HEK293 (cell line): ENCODE data around the gene AIPL1.
"Not testable (repeated sequence)": the region's sequence is repeated elsewhere in the genome, so short reads cannot be mapped to it uniquely, and the experiment has no call there.

Experiments
- MYNN ChIP-seq: fragments of 450-650 bp; formaldehyde crosslinking; IDR thresholded peaks from 2 replicates; pipeline ENCODE4 v1.5.1; 2016; ENCODE audit warnings: missing biosample characterization, missing genetic modification characterization, borderline replicate concordance
- SCRT2 ChIP-seq: fragments of 450-650 bp; formaldehyde crosslinking; IDR thresholded peaks from 2 replicates; pipeline ENCODE4 v1.5.1; 2016; ENCODE audit warnings: missing biosample characterization, missing genetic modification characterization
- ZIC2 ChIP-seq: fragments of 450-650 bp; formaldehyde crosslinking; IDR thresholded peaks from 2 replicates; pipeline ENCODE4 v1.5.1; 2016; ENCODE audit warnings: missing biosample characterization, missing genetic modification characterization
- ZNF16 ChIP-seq: fragments of 450-650 bp; formaldehyde crosslinking; IDR thresholded peaks from 2 replicates; pipeline ENCODE4 v1.5.1; 2016; ENCODE audit warnings: low read depth, missing biosample characterization, missing genetic modification characterization
- ZNF777 ChIP-seq: fragments of 450-650 bp; formaldehyde crosslinking; IDR thresholded peaks from 2 replicates; pipeline ENCODE4 v1.5.1; 2017; ENCODE audit warnings: missing biosample characterization, missing genetic modification characterization, borderline replicate concordance
- TF ChIP-seq, protein P1 (sequence below): fragments of 450-650 bp; formaldehyde crosslinking; IDR thresholded peaks from 2 replicates; pipeline ENCODE4 v1.5.1; 2016; ENCODE audit warnings: missing biosample characterization, missing genetic modification characterization
- TF ChIP-seq, protein P2 (sequence below): fragments of 450-650 bp; formaldehyde crosslinking; IDR thresholded peaks from 2 replicates; pipeline ENCODE4 v1.5.1; 2016; ENCODE audit warnings: missing biosample characterization, missing genetic modification characterization
- TF ChIP-seq, protein P3 (sequence below): fragments of 450-650 bp; formaldehyde crosslinking; IDR thresholded peaks from 2 replicates; pipeline ENCODE4 v1.5.1; 2016; ENCODE audit warnings: missing biosample characterization, missing genetic modification characterization

DNA sequence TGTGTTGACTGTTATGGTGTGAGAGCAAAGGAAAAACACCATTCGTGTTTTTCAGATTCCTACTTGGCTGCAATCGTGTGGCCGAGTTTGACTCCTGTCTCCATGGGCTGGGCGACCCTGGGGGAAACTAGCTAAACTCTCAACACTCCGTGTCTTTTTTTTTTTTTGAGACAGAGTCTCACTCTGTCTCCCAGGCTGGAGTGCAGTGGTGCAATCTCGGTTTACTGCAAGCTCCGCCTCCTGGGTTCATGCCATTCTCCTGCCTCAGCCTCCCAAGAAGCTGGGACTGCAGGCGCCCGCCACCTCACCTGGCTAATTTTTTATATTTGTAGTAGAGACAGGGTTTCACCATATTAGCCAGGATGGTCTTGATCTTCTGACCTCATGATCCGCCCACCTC, 47.9 kb upstream of the AIPL1 start:
- not testable (repeated sequence) for TF ChIP-seq SCRT2 (tag by site-specific recombination); ZNF16 (tag by site-specific recombination); MYNN; ZIC2 (tag by site-specific recombination); ZNF777 (tag by site-specific recombination)
- TF ChIP-seq, protein P1, sequence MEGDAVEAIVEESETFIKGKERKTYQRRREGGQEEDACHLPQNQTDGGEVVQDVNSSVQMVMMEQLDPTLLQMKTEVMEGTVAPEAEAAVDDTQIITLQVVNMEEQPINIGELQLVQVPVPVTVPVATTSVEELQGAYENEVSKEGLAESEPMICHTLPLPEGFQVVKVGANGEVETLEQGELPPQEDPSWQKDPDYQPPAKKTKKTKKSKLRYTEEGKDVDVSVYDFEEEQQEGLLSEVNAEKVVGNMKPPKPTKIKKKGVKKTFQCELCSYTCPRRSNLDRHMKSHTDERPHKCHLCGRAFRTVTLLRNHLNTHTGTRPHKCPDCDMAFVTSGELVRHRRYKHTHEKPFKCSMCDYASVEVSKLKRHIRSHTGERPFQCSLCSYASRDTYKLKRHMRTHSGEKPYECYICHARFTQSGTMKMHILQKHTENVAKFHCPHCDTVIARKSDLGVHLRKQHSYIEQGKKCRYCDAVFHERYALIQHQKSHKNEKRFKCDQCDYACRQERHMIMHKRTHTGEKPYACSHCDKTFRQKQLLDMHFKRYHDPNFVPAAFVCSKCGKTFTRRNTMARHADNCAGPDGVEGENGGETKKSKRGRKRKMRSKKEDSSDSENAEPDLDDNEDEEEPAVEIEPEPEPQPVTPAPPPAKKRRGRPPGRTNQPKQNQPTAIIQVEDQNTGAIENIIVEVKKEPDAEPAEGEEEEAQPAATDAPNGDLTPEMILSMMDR (tag by site-specific recombination), result not testable (repeated sequence)
- TF ChIP-seq, protein P2, sequence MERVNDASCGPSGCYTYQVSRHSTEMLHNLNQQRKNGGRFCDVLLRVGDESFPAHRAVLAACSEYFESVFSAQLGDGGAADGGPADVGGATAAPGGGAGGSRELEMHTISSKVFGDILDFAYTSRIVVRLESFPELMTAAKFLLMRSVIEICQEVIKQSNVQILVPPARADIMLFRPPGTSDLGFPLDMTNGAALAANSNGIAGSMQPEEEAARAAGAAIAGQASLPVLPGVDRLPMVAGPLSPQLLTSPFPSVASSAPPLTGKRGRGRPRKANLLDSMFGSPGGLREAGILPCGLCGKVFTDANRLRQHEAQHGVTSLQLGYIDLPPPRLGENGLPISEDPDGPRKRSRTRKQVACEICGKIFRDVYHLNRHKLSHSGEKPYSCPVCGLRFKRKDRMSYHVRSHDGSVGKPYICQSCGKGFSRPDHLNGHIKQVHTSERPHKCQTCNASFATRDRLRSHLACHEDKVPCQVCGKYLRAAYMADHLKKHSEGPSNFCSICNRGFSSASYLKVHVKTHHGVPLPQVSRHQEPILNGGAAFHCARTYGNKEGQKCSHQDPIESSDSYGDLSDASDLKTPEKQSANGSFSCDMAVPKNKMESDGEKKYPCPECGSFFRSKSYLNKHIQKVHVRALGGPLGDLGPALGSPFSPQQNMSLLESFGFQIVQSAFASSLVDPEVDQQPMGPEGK (tag by site-specific recombination), result not testable (repeated sequence)
- TF ChIP-seq, protein P3, sequence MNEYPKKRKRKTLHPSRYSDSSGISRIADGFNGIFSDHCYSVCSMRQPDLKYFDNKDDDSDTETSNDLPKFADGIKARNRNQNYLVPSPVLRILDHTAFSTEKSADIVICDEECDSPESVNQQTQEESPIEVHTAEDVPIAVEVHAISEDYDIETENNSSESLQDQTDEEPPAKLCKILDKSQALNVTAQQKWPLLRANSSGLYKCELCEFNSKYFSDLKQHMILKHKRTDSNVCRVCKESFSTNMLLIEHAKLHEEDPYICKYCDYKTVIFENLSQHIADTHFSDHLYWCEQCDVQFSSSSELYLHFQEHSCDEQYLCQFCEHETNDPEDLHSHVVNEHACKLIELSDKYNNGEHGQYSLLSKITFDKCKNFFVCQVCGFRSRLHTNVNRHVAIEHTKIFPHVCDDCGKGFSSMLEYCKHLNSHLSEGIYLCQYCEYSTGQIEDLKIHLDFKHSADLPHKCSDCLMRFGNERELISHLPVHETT (tag by site-specific recombination), result not testable (repeated sequence)
